Measurements from ENCODE around the gene ZNF276.
"Not testable (repeated sequence)": the region's sequence is repeated elsewhere in the genome, so short reads cannot be mapped to it uniquely, and the experiment has no call there.

The ZNF276 gene, protein sequence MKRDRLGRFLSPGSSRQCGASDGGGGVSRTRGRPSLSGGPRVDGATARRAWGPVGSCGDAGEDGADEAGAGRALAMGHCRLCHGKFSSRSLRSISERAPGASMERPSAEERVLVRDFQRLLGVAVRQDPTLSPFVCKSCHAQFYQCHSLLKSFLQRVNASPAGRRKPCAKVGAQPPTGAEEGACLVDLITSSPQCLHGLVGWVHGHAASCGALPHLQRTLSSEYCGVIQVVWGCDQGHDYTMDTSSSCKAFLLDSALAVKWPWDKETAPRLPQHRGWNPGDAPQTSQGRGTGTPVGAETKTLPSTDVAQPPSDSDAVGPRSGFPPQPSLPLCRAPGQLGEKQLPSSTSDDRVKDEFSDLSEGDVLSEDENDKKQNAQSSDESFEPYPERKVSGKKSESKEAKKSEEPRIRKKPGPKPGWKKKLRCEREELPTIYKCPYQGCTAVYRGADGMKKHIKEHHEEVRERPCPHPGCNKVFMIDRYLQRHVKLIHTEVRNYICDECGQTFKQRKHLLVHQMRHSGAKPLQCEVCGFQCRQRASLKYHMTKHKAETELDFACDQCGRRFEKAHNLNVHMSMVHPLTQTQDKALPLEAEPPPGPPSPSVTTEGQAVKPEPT

DNA sequence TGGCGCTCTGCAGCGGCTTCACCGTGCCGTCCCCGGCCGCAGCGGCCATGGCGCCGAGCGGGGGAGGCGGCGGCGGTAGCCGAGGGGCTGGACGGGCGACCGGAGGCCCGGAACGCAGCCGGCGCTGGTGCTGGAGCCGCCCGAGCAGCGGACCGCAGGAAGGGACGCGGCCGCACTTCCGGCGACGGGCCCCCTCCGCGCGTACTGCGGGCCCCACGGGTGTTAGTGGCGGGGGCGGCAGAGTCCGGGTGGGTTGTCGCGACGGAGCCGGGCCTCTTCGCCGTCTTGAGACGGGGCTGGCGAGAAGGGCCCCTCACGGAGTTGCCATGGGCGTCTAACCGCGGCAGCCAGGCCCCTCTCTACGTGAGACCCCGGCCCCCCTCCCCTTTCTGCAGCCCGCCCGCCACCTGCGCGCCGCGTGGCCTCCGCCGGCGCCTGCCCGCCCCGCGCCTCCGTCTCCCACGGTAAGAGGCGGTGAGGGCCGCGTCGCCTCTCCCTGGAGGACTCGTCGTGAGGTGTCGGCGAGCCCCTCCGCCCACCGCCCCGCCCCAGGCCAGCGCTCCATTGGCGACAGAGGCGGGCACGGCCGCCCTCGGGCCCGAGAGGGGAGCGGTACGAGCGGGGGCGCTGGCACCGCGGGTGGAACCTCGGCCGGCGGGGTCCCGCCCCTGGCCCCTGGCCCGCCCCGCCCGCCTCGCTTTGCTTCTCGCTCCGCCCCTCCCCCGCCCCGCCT, at the start of gene ZNF276, which contains the start of gene VPS9D1:
ZNF276 (plus strand) TSS at position 725 of the 733 bp plus-strand sequence. CDS start 104 bp downstream, outside the sequence.
VPS9D1 (minus strand) TSS at position 86 of the 733 bp plus-strand sequence; CDS start at position 49, 37 bp downstream.
- DNase-seq: peak; percentile 67

DNA sequence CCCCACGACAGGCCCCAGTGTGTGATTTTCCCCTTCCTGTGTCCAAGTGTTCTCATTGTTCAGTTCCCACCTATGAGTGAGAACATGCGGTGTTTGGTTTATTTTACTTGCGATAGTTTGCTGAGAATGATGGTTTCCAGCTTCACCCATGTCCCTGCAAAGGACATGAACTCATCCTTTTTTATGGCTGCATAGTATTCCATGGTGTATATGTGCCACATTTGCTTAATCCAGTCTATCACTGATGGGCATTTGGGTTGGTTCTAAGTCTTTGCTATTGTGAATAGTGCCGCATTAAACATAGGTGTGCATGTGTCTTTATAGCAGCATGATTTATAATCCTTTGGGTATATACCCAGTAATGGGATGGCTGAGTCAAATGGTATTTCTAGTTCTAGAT, 49.8 kb upstream of the ZNF276 start:
- DNase-seq: not testable (repeated sequence)

DNA sequence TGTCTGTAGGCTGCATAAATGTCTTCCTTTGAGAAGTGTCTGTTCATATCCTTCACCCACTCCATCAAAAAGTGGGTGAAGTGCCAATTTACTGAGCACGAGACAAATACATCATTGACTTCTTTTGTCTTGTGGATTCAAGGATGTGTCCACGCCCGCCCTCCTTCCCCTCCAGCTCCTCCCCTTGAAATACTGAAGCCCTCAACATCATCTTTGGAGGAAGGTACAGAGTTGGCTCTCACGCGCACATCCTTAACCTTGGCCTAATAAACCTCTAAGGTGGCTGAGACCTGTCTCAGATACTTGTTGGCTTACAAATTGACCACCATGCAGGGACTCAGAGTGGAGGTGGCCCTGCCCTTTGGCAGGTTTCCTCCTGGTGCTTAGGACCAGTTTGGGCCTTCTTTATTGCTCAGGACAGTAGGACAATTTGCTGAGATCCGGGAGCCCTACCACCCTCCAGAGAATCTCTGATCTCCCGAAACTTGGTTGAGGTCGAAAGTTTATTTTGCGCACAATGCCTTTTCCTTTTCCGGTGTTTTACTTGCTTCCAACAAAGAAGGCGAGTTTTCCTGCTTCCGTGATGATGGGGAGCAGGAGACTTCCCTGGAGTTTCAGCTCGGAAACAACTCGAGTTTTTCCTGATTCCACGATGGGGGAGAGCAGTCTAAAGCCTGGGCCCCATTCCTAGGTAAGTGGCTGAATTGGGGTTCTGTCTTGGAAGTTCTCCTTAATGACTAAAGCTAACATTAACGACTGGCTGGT, 49.0 kb upstream of the ZNF276 start:
- no peak for DNase-seq

DNA sequence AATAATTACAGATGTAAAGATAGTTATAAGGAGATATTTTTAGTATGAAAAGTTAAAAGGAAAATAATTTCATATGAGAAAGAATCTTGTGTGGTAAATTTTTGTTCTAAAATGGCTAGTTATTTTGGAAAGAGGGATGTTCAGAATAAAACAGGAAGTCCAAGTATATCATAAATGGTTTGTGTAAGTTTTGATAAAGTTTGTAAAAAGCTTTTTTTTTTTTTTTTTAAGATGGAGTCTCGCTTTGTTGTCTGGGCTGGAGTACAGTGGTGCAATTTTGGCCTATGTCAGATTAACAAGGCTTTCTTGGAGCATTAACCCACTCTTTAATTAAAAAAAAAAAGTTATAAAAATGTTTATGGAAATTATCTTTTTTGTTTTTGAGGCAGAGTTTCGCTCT, 43.1 kb upstream of the ZNF276 start:
- no peak for DNase-seq

DNA sequence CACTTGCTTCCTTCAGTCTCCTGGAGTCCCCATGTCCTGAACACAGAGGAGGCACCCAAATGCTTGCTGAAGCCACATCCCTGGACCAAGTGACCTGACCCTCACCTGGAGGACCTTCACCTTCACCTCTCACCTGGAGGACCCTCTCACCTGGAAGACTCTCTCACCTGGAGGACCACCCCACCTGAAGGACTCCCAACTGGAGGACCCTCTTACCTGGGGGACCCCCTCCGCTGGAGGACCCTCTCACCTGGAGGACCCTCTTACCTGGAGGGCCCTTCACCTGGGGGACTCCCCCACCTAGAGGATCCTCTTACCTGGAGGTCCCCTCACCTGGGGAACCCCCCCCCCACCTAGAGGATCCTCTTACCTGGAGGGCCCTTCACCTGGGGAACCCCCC, 35.4 kb upstream of the ZNF276 start:
- no peak for DNase-seq

DNA sequence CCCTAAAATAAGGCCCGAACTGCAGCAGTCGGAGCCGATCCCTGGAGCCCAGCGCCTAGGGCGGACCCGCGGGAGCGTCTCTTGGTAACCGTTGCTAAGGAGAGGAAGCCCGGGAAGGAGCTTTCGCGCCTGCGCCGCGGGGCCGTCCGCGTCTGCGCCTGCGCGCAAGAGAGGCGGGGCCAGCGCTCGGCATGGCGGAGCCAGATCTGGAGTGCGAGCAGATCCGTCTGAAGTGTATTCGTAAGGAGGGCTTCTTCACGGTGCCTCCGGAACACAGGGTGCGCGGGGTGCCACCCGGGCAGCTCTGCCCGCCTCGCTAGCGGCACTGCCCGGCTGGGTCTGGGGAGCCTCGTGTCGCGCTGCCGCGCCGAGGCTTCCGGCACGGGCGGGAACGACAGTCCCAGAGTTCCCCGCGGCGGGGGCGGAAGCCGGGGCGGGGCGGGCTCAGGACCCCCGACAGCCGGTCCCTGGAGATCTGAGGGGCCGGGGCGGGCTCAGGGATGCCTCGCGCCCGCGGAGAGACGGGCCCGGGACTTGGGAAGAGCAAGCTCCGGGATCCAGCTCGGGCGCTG, 34.7 kb upstream of the ZNF276 start, which contains the start of gene CDK10:
CDK10 (plus strand) TSS at position 170 of the 572 bp plus-strand sequence; CDS start at position 192, 22 bp downstream.
- DNase-seq: peak; percentile 85

DNA sequence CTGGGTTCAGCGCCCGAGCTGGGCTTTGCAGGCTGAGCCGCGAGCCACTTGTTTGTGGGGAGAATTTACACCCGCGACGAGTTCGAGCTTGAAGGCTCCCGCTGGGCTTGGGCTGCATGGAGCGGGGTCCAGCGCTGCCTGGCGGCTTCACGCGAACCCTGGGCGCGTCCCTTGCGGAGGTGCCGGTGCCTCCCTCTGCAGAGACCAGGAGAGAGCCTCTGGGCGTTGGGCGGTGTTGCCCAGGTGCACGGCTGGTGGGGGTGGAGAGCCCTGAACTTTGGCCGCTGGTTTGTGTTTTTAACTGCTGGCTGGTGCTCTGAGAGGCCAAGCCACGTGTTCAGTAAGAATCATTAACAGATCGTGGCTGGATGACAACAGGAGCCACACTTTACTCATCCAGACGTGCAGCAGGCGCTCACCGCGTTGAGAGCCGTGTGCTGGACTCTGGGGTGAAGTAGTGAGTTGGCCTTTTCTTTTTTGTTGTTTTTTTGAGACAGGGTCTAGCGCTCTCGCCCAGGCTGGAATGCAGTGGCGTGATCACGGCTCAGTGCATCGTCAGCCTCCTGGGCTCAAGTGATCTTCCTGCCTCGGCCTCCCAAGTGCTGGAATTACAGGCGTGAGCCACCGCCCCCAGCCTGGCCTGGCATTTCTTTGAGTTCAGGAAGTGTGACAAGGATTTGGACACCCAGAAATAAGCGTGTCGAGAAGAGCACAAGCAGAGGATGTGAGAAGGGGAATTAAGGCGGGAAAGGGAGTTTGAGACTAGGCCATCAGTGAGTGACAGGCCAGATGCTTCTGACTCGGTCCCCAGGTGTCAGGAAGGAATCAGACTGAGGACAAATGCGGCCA, 34.0 kb upstream of the ZNF276 start:
- DNase-seq: peak; percentile 26

DNA sequence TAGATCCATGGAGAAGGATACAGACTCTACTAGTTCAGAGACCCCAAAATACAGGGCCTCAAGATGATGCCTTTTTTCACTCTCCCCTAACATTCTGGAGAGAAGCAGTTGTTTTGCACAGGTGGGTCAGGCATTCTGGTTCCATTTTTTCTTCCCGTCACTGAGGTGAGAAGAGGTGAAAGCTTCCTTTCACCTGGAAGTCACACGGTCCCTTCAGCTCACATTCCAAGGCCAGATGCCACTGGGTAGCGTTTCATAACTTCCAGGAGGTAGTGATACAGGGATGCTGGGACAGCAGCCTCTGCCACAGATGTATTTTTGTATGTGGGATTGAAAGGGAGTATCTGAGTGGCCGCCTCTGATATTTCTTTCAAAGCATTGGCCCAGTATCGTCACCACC, 32.9 kb upstream of the ZNF276 start:
- no peak for DNase-seq

DNA sequence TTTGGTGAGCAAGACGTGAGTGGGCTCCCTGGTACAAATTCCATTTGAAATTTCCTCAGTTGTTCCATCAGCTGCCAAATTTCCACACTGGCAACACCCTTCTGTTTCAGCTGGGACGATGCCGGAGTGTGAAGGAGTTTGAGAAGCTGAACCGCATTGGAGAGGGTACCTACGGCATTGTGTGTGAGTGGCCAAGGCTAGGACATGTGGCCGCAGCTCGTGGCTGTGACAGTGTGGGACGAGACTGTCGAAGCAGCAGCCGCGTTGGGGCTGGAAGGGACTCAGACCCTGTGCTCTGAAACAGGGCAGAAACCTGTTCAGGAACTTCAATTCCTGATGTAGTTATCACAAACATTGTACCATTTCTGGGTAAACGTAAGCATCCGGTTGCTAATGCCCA, 32.2 kb upstream of the ZNF276 start:
- no peak for DNase-seq

DNA sequence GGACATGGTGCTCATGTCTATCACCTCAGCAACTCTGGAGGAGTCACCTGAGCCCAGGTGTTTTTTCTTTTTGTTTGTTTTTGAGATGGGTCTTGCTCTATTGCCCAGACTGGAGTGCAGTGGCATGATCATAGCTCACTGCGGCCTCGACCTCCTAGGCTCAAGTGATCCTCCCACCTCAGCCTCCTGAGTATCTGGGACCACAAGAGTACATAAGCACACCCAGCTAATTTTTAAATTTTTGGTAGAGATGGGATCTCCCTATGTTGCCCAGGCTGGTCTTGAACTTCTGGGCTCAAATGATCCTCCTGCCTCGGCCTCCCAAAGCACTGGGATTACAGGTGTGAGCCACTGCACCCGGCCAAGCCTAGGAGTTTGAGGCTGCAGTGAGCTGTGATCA, 31.7 kb upstream of the ZNF276 start:
- DNase-seq: not testable (repeated sequence)

DNA sequence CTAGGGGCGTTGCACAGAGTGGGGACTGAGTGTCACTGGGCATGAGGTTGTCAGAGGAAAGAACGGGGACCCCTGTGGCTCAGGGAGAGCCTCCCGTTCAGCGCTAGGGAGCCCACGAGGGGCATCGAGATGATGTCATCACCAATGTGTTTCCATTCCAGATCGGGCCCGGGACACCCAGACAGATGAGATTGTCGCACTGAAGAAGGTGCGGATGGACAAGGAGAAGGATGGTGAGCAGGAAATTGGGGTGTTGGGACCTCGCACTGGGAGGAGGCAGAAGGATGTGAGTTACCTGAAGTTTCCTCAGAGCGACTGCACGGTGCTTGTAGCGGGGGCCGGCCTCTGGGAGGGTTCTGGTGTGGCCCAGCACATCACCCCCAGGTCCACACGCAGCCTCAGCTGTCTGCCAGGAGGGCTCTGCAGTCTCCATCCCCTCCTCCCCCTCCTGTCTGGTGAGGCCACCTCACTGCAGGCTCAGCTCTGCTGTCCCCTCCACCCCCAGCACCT, 30.9 kb upstream of the ZNF276 start:
- DNase-seq: no peak

DNA sequence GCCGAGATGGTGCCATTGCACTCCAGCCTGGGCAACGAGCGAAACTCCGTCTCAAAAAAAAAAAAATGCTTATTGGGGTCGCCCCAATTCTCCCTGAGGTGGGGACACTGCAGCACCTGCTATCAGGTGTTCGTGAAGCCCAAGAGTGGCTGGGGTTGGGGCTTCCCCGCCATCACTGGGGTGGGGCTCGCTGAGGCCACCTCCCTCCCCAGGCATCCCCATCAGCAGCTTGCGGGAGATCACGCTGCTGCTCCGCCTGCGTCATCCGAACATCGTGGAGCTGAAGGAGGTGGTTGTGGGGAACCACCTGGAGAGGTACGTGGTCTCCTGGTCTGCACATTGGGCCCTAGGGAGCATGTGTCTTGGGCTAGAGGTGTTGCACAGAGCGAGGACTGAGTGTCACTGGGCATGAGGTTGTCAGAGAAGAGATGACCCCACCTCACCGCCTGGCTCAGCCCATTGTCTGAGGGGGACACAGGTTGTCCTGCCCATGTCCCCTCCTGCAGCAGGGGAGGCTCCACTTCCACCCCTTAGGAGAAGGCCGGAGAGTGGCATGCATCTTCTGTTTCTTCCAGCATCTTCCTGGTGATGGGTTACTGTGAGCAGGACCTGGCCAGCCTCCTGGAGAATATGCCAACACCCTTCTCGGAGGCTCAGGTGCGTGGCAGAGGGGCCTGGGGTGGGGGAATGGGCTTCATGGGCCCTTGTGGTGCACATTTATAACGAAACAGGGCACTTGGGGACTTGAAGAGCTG, 29.9 kb upstream of the ZNF276 start:
- DNase-seq: no peak

DNA sequence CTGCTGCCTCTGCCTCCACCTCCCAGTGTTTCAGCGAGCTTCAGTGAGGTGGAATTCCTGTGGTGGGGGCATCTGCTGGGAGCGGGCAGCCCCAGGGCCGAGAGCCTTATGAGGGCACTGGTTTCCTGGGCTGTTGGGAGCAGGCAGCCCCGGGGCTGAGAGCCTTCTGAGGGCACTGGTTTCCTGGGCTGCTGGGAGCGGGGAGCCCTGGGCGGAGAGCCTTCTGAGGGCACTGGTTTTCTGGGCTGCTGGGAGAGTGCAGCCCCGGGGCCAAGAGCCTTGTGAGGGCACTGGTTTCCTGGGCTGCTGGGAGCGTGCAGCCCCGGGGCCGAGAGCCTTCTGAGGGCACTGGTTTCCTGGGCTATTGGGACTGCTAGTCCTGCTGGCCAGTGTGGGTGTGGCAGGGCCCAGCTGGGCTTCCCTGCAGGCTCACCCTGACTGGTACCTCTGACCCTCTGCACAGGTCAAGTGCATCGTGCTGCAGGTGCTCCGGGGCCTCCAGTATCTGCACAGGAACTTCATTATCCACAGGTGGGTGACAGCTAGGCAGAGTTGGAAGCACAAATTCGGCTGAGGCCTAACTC, 29.3 kb upstream of the ZNF276 start:
- no peak for DNase-seq

DNA sequence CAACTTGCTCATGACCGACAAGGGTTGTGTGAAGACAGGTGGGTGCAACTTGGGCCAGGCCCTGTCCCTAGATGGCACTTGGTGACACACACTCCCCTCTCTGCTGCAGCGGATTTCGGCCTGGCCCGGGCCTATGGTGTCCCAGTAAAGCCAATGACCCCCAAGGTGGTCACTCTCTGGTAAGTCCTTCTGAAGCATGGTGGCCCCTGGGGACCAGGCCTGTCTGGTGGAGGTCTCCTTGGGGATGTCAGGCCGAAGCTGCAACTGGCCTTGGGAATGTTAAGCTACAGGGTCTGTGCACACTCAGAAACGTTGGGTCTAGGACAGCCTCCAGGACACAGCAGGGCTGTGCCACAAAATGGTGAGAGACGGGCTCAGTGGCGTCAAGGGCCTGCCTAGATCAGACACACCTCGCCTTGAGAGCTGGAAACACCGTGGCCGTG, 28.0 kb upstream of the ZNF276 start:
- no peak for DNase-seq

DNA sequence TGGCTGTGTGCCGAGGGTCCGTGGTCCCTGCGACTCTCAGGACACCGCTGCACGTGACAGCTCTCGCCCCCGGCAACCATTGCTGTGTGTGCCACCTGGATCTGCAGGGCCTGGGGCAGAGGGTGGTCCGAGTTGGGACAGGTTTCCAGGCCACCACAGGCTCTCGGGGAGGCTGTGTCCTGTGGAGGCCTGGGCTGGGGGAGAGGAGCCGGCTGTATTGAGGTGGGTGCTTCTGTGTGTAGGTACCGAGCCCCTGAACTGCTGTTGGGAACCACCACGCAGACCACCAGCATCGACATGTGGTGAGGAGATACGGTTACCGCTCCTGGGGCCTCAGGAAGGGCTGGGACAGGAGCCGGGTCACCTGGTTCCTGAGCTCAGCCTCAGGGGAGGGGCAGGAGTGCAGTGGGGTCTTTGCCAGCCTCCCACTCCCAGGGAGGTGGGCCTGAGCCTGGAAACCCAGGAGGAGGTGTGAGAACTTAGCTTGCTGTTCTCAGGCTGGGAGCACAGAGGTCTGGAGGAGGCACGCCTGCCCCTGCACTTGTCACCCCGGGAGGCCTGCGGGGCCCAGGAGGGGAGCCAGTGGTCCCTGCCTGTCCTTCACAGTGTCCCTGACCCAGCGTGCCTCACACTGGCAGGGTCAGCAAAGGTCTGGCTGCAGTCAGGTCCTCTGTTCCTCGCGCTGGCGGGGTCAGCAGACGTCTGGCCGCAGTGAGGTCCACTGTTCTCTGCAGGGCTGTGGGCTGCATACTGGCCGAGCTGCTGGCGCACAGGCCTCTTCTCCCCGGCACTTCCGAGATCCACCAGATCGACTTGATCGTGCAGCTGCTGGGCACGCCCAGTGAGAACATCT, 27.2 kb upstream of the ZNF276 start:
- DNase-seq: no peak

DNA sequence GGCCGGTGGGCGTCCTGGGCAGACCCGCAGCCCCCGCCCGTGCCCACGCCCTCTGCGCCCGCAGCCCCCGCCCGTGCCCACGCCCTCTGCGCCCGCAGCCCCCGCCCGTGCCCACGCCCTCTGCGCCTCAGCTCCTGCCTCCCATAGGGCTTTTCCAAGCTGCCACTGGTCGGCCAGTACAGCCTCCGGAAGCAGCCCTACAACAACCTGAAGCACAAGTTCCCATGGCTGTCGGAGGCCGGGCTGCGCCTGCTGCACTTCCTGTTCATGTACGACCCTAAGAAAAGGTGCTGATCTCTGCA, 26.6 kb upstream of the ZNF276 start:
- not testable (repeated sequence) for DNase-seq

DNA sequence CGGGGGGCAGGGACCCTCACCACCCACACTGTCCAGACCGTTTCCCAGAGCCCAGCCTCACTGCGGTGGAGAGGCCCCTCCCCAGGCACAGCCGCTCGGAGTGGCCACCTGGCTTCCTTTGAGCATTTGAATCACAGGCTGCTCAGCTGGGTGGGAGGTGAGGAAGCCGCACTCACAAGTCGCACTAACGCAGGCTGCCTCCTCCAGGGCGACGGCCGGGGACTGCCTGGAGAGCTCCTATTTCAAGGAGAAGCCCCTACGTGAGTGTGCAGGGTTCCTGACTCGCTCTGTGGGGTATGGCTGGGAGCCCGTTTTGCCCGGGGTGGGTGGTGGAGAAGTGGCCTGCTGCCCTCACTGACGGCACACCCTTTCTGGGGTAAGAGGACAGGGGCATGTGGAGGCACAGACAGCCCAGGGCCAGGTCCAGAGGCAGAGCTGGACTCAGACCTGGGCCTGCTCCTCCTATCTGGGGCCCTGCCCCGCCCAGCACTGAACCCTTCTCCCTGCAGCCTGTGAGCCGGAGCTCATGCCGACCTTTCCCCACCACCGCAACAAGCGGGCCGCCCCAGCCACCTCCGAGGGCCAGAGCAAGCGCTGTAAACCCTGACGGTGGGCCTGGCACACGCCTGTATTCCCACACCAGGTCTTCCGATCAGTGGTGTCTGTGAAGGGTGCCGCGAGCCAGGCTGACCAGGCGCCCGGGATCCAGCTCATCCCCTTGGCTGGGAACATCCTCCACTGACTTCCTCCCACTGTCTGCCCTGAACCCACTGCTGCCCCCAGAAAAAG, 26.1 kb upstream of the ZNF276 start:
- DNase-seq: no peak

Data from fibroblast of upper back skin (primary cell).